ENCODE results near the gene CLCN7. TPM values are rescaled to one million over a fixed set of nuclear protein-coding genes. Genes with fewer than 3 reads are reported as not detected.
A peak's percentile ranks its signal among the peaks of the same experiment; 100 is the strongest.

Gene CLCN7
- total and polyA plus RNA-seq, 2 experiments from 2014 or later: 17.4 to 53.8 TPM

DNA sequence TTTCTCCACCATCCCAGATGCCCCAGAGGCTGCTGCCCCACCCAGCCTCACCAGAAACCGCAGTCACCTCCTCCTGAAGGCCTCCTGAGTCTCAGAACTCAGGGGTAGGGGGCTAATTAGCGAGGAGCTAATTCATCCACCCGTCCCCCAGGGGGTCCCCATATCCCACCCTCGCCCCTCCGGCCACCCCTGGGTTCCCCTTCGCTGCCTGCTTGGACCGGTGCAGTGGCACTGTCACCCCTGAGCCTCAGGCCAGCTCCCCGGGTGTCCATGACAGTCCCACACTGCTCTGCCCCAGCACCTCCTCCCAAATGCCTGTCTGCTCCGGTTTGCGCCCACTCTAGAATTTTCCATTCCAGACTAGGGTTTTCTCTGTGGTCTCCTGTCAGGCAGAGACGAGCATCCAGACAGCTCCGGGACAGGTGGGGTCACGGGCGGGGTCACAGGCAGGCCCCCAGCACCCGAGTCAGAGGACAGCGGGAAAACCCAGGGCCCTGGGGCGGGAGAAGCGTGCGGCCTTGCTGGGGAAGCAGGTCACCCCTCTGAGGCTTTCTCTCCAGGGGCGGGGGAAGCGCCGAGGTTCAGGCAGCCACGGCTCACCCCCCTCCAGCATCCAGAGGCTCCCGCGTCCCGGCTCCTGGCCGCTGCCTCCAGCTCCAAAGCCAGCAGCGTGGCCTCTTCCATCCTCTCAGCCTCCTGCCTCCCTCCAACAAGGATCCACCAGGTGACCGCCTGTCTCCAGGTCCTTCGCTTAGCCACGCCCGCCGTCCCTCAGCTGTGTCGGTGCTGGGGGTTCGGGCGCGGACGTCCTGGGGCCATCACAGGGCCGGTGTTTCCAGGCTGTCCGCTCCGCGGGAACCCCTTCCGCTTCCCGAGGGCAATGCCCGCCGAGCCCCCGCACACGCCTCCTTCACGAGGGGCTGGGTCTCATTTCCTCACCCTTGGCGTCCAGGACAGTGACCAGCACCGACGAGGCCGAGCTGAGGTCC lies 47.1 kb downstream of the CLCN7 start:
- TF ChIP-seq ZNF331 (CRISPR knock-in tag; IDR thresholded peaks at IDR 0.05; ENCODE audit: low read depth) (no peak), CREB1 (CRISPR knock-in tag; IDR thresholded peaks at IDR 0.05; ENCODE audit: low read depth) (no peak), JUNB (IDR thresholded peaks at IDR 0.05; ENCODE audit: unreplicated experiment) (no peak), NANOG (IDR thresholded peaks at IDR 0.05; ENCODE audit: borderline replicate concordance) (no peak), EZH2 (IDR thresholded peaks at IDR 0.05; ENCODE audit: low read depth, unreplicated experiment) (no peak), ZNF114 (CRISPR knock-in tag; IDR thresholded peaks at IDR 0.05) (no peak), POLR2AphosphoS5 (IDR thresholded peaks at IDR 0.05; ENCODE audit: low read depth) (no peak), EZH2phosphoT487 (IDR thresholded peaks at IDR 0.05; ENCODE audit: unreplicated experiment) (no peak), STAT1 (IDR thresholded peaks at IDR 0.05; ENCODE audit: unreplicated experiment) (no peak)
- TF ChIP-seq, protein P1, sequence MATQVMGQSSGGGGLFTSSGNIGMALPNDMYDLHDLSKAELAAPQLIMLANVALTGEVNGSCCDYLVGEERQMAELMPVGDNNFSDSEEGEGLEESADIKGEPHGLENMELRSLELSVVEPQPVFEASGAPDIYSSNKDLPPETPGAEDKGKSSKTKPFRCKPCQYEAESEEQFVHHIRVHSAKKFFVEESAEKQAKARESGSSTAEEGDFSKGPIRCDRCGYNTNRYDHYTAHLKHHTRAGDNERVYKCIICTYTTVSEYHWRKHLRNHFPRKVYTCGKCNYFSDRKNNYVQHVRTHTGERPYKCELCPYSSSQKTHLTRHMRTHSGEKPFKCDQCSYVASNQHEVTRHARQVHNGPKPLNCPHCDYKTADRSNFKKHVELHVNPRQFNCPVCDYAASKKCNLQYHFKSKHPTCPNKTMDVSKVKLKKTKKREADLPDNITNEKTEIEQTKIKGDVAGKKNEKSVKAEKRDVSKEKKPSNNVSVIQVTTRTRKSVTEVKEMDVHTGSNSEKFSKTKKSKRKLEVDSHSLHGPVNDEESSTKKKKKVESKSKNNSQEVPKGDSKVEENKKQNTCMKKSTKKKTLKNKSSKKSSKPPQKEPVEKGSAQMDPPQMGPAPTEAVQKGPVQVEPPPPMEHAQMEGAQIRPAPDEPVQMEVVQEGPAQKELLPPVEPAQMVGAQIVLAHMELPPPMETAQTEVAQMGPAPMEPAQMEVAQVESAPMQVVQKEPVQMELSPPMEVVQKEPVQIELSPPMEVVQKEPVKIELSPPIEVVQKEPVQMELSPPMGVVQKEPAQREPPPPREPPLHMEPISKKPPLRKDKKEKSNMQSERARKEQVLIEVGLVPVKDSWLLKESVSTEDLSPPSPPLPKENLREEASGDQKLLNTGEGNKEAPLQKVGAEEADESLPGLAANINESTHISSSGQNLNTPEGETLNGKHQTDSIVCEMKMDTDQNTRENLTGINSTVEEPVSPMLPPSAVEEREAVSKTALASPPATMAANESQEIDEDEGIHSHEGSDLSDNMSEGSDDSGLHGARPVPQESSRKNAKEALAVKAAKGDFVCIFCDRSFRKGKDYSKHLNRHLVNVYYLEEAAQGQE (IDR thresholded peaks at IDR 0.05; ENCODE audit: unreplicated experiment): no peak
- TF ChIP-seq, protein P2, sequence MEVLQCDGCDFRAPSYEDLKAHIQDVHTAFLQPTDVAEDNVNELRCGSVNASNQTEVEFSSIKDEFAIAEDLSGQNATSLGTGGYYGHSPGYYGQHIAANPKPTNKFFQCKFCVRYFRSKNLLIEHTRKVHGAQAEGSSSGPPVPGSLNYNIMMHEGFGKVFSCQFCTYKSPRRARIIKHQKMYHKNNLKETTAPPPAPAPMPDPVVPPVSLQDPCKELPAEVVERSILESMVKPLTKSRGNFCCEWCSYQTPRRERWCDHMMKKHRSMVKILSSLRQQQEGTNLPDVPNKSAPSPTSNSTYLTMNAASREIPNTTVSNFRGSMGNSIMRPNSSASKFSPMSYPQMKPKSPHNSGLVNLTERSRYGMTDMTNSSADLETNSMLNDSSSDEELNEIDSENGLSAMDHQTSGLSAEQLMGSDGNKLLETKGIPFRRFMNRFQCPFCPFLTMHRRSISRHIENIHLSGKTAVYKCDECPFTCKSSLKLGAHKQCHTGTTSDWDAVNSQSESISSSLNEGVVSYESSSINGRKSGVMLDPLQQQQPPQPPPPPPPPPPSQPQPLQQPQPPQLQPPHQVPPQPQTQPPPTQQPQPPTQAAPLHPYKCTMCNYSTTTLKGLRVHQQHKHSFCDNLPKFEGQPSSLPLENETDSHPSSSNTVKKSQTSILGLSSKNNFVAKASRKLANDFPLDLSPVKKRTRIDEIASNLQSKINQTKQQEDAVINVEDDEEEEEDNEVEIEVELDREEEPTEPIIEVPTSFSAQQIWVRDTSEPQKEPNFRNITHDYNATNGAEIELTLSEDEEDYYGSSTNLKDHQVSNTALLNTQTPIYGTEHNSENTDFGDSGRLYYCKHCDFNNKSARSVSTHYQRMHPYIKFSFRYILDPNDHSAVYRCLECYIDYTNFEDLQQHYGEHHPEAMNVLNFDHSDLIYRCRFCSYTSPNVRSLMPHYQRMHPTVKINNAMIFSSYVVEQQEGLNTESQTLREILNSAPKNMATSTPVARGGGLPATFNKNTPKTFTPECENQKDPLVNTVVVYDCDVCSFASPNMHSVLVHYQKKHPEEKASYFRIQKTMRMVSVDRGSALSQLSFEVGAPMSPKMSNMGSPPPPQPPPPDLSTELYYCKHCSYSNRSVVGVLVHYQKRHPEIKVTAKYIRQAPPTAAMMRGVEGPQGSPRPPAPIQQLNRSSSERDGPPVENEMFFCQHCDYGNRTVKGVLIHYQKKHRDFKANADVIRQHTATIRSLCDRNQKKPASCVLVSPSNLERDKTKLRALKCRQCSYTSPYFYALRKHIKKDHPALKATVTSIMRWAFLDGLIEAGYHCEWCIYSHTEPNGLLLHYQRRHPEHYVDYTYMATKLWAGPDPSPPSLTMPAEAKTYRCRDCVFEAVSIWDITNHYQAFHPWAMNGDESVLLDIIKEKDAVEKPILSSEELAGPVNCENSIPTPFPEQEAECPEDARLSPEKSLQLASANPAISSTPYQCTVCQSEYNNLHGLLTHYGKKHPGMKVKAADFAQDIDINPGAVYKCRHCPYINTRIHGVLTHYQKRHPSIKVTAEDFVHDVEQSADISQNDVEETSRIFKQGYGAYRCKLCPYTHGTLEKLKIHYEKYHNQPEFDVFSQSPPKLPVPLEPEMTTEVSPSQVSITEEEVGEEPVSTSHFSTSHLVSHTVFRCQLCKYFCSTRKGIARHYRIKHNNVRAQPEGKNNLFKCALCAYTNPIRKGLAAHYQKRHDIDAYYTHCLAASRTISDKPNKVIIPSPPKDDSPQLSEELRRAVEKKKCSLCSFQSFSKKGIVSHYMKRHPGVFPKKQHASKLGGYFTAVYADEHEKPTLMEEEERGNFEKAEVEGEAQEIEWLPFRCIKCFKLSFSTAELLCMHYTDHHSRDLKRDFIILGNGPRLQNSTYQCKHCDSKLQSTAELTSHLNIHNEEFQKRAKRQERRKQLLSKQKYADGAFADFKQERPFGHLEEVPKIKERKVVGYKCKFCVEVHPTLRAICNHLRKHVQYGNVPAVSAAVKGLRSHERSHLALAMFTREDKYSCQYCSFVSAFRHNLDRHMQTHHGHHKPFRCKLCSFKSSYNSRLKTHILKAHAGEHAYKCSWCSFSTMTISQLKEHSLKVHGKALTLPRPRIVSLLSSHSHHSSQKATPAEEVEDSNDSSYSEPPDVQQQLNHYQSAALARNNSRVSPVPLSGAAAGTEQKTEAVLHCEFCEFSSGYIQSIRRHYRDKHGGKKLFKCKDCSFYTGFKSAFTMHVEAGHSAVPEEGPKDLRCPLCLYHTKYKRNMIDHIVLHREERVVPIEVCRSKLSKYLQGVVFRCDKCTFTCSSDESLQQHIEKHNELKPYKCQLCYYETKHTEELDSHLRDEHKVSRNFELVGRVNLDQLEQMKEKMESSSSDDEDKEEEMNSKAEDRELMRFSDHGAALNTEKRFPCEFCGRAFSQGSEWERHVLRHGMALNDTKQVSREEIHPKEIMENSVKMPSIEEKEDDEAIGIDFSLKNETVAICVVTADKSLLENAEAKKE (CRISPR knock-in tag; IDR thresholded peaks at IDR 0.05): no peak
- TF ChIP-seq, protein P3, sequence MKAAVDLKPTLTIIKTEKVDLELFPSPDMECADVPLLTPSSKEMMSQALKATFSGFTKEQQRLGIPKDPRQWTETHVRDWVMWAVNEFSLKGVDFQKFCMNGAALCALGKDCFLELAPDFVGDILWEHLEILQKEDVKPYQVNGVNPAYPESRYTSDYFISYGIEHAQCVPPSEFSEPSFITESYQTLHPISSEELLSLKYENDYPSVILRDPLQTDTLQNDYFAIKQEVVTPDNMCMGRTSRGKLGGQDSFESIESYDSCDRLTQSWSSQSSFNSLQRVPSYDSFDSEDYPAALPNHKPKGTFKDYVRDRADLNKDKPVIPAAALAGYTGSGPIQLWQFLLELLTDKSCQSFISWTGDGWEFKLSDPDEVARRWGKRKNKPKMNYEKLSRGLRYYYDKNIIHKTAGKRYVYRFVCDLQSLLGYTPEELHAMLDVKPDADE (IDR thresholded peaks at IDR 0.05): no peak
- TF ChIP-seq, protein P4, sequence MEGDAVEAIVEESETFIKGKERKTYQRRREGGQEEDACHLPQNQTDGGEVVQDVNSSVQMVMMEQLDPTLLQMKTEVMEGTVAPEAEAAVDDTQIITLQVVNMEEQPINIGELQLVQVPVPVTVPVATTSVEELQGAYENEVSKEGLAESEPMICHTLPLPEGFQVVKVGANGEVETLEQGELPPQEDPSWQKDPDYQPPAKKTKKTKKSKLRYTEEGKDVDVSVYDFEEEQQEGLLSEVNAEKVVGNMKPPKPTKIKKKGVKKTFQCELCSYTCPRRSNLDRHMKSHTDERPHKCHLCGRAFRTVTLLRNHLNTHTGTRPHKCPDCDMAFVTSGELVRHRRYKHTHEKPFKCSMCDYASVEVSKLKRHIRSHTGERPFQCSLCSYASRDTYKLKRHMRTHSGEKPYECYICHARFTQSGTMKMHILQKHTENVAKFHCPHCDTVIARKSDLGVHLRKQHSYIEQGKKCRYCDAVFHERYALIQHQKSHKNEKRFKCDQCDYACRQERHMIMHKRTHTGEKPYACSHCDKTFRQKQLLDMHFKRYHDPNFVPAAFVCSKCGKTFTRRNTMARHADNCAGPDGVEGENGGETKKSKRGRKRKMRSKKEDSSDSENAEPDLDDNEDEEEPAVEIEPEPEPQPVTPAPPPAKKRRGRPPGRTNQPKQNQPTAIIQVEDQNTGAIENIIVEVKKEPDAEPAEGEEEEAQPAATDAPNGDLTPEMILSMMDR (conservative IDR thresholded peaks at IDR 0.05; ENCODE audit: low read depth in 2 of 2): no peak
- ATAC-seq: peak; percentile 2; the same call in 1 of the 3 replicates
- H3K4me3 Mint-ChIP-seq: no peak overlapping the region

More for the DNA sequence above, 47.1 kb downstream of the CLCN7 start:
- no peaks in the 10 kb centered on the region for H3K4me1 Mint-ChIP-seq
- Histone ChIP-seq H3K27ac (ENCODE audit: low read depth) (no peak overlapping the region), H4K20me1 (replicated peaks; ENCODE audit: insufficient read depth) (no peaks in the 10 kb centered on the region), H3K79me2 (replicated peaks; ENCODE audit: insufficient read depth) (no peaks in the 10 kb centered on the region), H3K4me1 (ENCODE audit: insufficient read depth) (no peaks in the 10 kb centered on the region), H3K36me3 (ENCODE audit: insufficient read depth) (no peaks in the 10 kb centered on the region), H3K4me2 (no peak overlapping the region), H3K27me3 (ENCODE audit: insufficient read depth) (no peaks in the 10 kb centered on the region), H3K9me2 (ENCODE audit: insufficient read depth) (no peaks in the 10 kb centered on the region), H2AFZ (peak overlapping the region; percentile 43), H3F3A (replicated peaks; ENCODE audit: low read depth) (no peaks in the 10 kb centered on the region), H3K4me3 (no peak overlapping the region)
- peaks cover 9% of the 10 kb centered on the region for H3K27me3 Mint-ChIP-seq (ENCODE audit: insufficient read depth, low read depth, poor library complexity)
- H3K27ac Mint-ChIP-seq: no peak overlapping the region
- H3K9me3 Mint-ChIP-seq: no peaks in the 10 kb centered on the region; the same call in 2 of the 3 replicates
- no peak for DNase-seq (ENCODE audit: low spot score)
- no peaks in the 10 kb centered on the region for H3K36me3 Mint-ChIP-seq (ENCODE audit: low read depth)

Data from GM23338 (cell line).